A549 (cell line): Measurements from ENCODE around the gene MPZL2. TPM values are rescaled to one million over a fixed set of nuclear protein-coding genes. Genes with fewer than 3 reads are reported as not detected.

Experiments used
- ATAC-seq, 2 experiments: fragments of 200-7000 bp in 1 of 2; fragments of >200 bp in 1 of 2; cut with Nextera tagmentation in 1 of 2; cut with Tn5 transposase in 1 of 2; 3 replicates each; pipeline versions ENCODE4 v1.8.0 to v1.9.1; 2018 to 2020; ENCODE audit warnings: mild to moderate bottlenecking in 1 of 2, moderate library complexity in 1 of 2
- CTCF ChIA-PET: fragments of 300-600 bp; sonication (Branson Sonifier 250); formaldehyde crosslinking; extraction: SDS; loops from one replicate; lab custom pipeline; 2021; ENCODE audit warnings: antibody characterized with exemption, inconsistent platforms; lab: Yijun Ruan, JAX
- POLR2A ChIA-PET: fragments of 350-600 bp; formaldehyde crosslinking; extraction: SDS; loops from one replicate; lab custom pipeline; 2021; ENCODE audit warnings: antibody characterized with exemption, inconsistent platforms; lab: Yijun Ruan, JAX
- DNase-seq, 2 experiments: peaks; one replicate each; pipeline versions ENCODE4 v3.0.0 to v3.0.0-alpha.2; 2011 to 2016; ENCODE audit warnings: low read depth in 1 of 2, low spot score in 1 of 2
- FAIRE-seq: peaks from 2 replicates; lab custom pipeline; 2011; peaks lifted over from hg19 to GRCh38; lab: Jason Lieb, UNC
- H3K27ac ChIP-seq, 2 experiments: fragments of >200 bp; sonication (Bioruptor Twin); formaldehyde crosslinking; 3 replicates each; pipeline ENCODE4 v1.5.1; 2016 to 2017
- H3K4me1 ChIP-seq: fragments of >200 bp; sonication (Bioruptor Twin); formaldehyde crosslinking; 3 replicates; pipeline ENCODE4 v1.6.1; 2016
- H3K4me2 ChIP-seq: fragments of >200 bp; sonication (Bioruptor Twin); formaldehyde crosslinking; 3 replicates; pipeline ENCODE4 v1.6.1; 2016
- H3K4me3 ChIP-seq: fragments of >200 bp; sonication (Bioruptor Twin); formaldehyde crosslinking; 3 replicates; pipeline ENCODE4 v1.5.1; 2016
- H3K9me3 ChIP-seq: fragments of >200 bp; sonication (Bioruptor Twin); formaldehyde crosslinking; 3 replicates; pipeline ENCODE4 v1.6.1; 2016
- CBX8 ChIP-seq: fragments of 200-600 bp; sonication (generic); IDR thresholded peaks from 2 replicates; pipeline ENCODE4 v1.6.1; 2016
- CEBPB ChIP-seq, 2 experiments: fragments of >200 bp in 1 of 2; sonication (Bioruptor Twin) in 1 of 2; formaldehyde crosslinking in 1 of 2; IDR thresholded peaks; 2 replicates each; pipeline ENCODE4 v1.6.1; 2012 to 2016
- CHD4 ChIP-seq: fragments of 200-600 bp; sonication (generic); IDR thresholded peaks from 2 replicates; pipeline ENCODE4 v1.6.1; 2016; ENCODE audit warnings: antibody characterized with exemption, mild to moderate bottlenecking, borderline replicate concordance
- HDAC2 ChIP-seq: fragments of 200-600 bp; sonication (generic); IDR thresholded peaks from 2 replicates; pipeline ENCODE4 v1.6.1; 2016
- HES2 ChIP-seq: fragments of >200 bp; sonication (Bioruptor Twin); formaldehyde crosslinking; IDR thresholded peaks from 2 replicates; pipeline ENCODE4 v1.6.1; 2016
- HMGXB4 ChIP-seq: fragments of 250-450 bp; sonication (Bioruptor Pico); IDR thresholded peaks from 2 replicates; pipeline ENCODE4 v1.5.0; 2021; ENCODE audit warnings: mild to moderate bottlenecking, moderate library complexity, borderline replicate concordance
- MAFK ChIP-seq: fragments of 450-650 bp; IDR thresholded peaks from 2 replicates; pipeline ENCODE4 v1.6.1; 2014; ENCODE audit not compliant: partially characterized antibody
- MAX ChIP-seq: IDR thresholded peaks from 2 replicates; pipeline ENCODE4 v1.6.1; 2012
- NFE2L2 ChIP-seq: fragments of 150-350 bp; conservative IDR thresholded peaks from 2 replicates; pipeline ENCODE4 v1.6.1; 2014; ENCODE audit warnings: low read length
- NPAS2 ChIP-seq: fragments of 250-450 bp; sonication (Bioruptor Pico); IDR thresholded peaks from 2 replicates; pipeline ENCODE4 v1.8.0; 2022; ENCODE audit warnings: mild to moderate bottlenecking, moderate library complexity, borderline replicate concordance
- NR3C1 ChIP-seq: fragments of >200 bp; sonication (Bioruptor Twin); formaldehyde crosslinking; IDR thresholded peaks from 3 replicates; pipeline ENCODE4 v1.6.1; 2017
- POLR2AphosphoS2 ChIP-seq: conservative IDR thresholded peaks from 2 replicates; pipeline ENCODE4 v1.6.1; 2012; ENCODE audit warnings: low read length, improper control_type of control experiment, inconsistent platforms
- RARB ChIP-seq: fragments of 250-450 bp; sonication (Bioruptor Pico); IDR thresholded peaks from 2 replicates; pipeline ENCODE4 v1.8.0; 2021; ENCODE audit warnings: mild to moderate bottlenecking, moderate library complexity
- RNF2 ChIP-seq: fragments of 200-600 bp; sonication (generic); IDR thresholded peaks from 2 replicates; pipeline ENCODE4 v1.6.1; 2016; ENCODE audit warnings: low read depth, mild to moderate bottlenecking, antibody characterized with exemption, moderate library complexity, borderline replicate concordance
- TP53 ChIP-seq: fragments of 250-450 bp; sonication (Bioruptor Pico); IDR thresholded peaks from 2 replicates; pipeline ENCODE4 v1.5.0; 2021; ENCODE audit warnings: mild to moderate bottlenecking, moderate library complexity
- ZC3H11A ChIP-seq: fragments of 450-650 bp; IDR thresholded peaks from 2 replicates; pipeline ENCODE4 v1.6.1; 2014; ENCODE audit warnings: antibody characterized with exemption, mild to moderate bottlenecking
- ZNF302 ChIP-seq: fragments of 250-450 bp; sonication (Bioruptor Pico); IDR thresholded peaks from 2 replicates; pipeline ENCODE4 v1.9.0; 2021; ENCODE audit warnings: inconsistent platforms, mild to moderate bottlenecking, moderate library complexity
- WGBS: methylation state at CpG from one replicate; pipeline ENCODE4 v1.1.6; 2017; ENCODE audit errors: missing lambda C conversion rate; 5-methylcytosine and 5-hydroxymethylcytosine counted together
- polyA plus RNA-seq, 4 experiments: library from polyadenylated mRNA; depleted of rRNA in 3 of 4; stranded (reverse); fragments of >200 nt; fragmentation: RNase III in 1 of 4; extraction: RNeasy Plus Mini Kit Qiagen cat#74134 plus additional on column Dnase treatment in 1 of 4; gene quantifications; 2 replicates in 3 of 4; 3 replicates in 1 of 4; pipeline ENCODE4 v1.2.3, GENCODE V29; 2011 to 2017

MPZL2 gene
- polyA plus RNA-seq, 2 of the 4 experiments (the other 2 are of a cell fraction): 0.14 TPM; not detected in 1

GRCh38 chr11:118212131-118212725, 51.9 kb downstream of the MPZL2 start:
- ChIA-PET CTCF (interaction anchor here (1.1 to 1.7 kb wide), 2 partner anchors 10 to 14 kb away, joined by 3 to 8 read pairs; no protein-coding TSS in a partner anchor), POLR2A (no interaction called here)
- TF ChIP-seq MAX (no peak), CEBPB (IDR thresholded peaks at IDR 0.05) (no peak), ZC3H11A (no peak)
- H3K27ac ChIP-seq: no peak overlapping the region
- WGBS: 55% methylated on average over 7 of the region's 7 CpGs
- no peak for FAIRE-seq
- no peak for DNase-seq
- no peak for ATAC-seq
- no peaks in the 10 kb centered on the region for H3K4me1 ChIP-seq
- H3K4me3 ChIP-seq: no peak overlapping the region
- H3K9me3 ChIP-seq: no peaks in the 10 kb centered on the region
- H3K4me2 ChIP-seq: no peak overlapping the region

GRCh38 chr11:118211006-118211405, 53.1 kb downstream of the MPZL2 start:
- FAIRE-seq (no peak), ATAC-seq (no peak), DNase-seq (no peak)
- no peak overlapping the region for H3K4me2 ChIP-seq
- H3K27ac ChIP-seq: no peak overlapping the region
- no peaks in the 10 kb centered on the region for H3K9me3 ChIP-seq
- H3K4me1 ChIP-seq: no peaks in the 10 kb centered on the region
- 46% methylated on average over 6 of the region's 6 CpGs for WGBS
- ChIA-PET POLR2A (no interaction called here), CTCF (interaction anchor here (1.0 to 1.7 kb wide), 2 partner anchors 11 to 13 kb away, joined by 4 to 8 read pairs; no protein-coding TSS in a partner anchor)
- no peak overlapping the region for H3K4me3 ChIP-seq
- TF ChIP-seq HMGXB4 (CRISPR knock-in tag): no peak
- no peak for TF ChIP-seq HES2
- TF ChIP-seq CBX8: no peak
- no peak for TF ChIP-seq CHD4
- no peak for TF ChIP-seq RARB (CRISPR knock-in tag)
- no peak for TF ChIP-seq POLR2AphosphoS2
- TF ChIP-seq NR3C1: no peak
- no peak for TF ChIP-seq NFE2L2
- no peak for TF ChIP-seq RNF2
- TF ChIP-seq HDAC2: no peak

GRCh38 chr11:118210323-118210722, 53.8 kb downstream of the MPZL2 start:
- H3K4me2 ChIP-seq: no peak overlapping the region
- ATAC-seq: no peak
- ChIA-PET POLR2A (no interaction called here), CTCF (no interaction called here)
- DNase-seq: no peak
- 49% methylated on average over 7 of the region's 7 CpGs for WGBS
- H3K27ac ChIP-seq: no peak overlapping the region
- no peak overlapping the region for H3K4me3 ChIP-seq
- H3K9me3 ChIP-seq: no peaks in the 10 kb centered on the region
- no peaks in the 10 kb centered on the region for H3K4me1 ChIP-seq
- no peak for TF ChIP-seq TP53 (CRISPR knock-in tag)
- TF ChIP-seq HMGXB4 (CRISPR knock-in tag): no peak
- TF ChIP-seq, all 56 proteins: peak for 0
- no peak for FAIRE-seq

- TF ChIP-seq NPAS2 (CRISPR knock-in tag) (no peak), POLR2AphosphoS2 (no peak), ZNF302 (no peak), MAFK (no peak)
- Histone ChIP-seq H3K4me2 (no peak overlapping the region), H3K4me1 (no peaks in the 10 kb centered on the region), H3K27ac (no peak overlapping the region), H3K4me3 (no peak overlapping the region), H3K9me3 (no peaks in the 10 kb centered on the region)
- ATAC-seq (no peak), DNase-seq (no peak), FAIRE-seq (no peak)
- WGBS: 41% methylated on average over 3 of the region's 3 CpGs
- POLR2A ChIA-PET: no interaction called here
- CTCF ChIA-PET: interaction anchor here (0.9 to 1.0 kb wide), 2 partner anchors 11 to 38 kb away, joined by 3 to 5 read pairs; no protein-coding TSS in a partner anchor
Measured at GRCh38 chr11:118209033-118209432, 55.1 kb downstream of the MPZL2 start.
